ENCODE data around the gene MRPL49.
"Not testable (repeated sequence)": the region's sequence is repeated elsewhere in the genome, so short reads cannot be mapped to it uniquely, and the experiment has no call there.

Gene MRPL49

GRCh38 chr11:65117206-65118096 is 4.7 kb upstream of the MRPL49 start, which contains the start of gene ZNHIT2:
Gene ZNHIT2 (minus strand): TSS chr11:65117701. CDS start chr11:65117653, 48 bp downstream.
- DNase-seq (ENCODE audit: low read depth in 2 of 2): peak; percentile 100

- no peak for DNase-seq (ENCODE audit: low read depth in 2 of 2)
Measured at GRCh38 chr11:65118097-65118837, 3.9 kb upstream of the MRPL49 start.

DNA sequence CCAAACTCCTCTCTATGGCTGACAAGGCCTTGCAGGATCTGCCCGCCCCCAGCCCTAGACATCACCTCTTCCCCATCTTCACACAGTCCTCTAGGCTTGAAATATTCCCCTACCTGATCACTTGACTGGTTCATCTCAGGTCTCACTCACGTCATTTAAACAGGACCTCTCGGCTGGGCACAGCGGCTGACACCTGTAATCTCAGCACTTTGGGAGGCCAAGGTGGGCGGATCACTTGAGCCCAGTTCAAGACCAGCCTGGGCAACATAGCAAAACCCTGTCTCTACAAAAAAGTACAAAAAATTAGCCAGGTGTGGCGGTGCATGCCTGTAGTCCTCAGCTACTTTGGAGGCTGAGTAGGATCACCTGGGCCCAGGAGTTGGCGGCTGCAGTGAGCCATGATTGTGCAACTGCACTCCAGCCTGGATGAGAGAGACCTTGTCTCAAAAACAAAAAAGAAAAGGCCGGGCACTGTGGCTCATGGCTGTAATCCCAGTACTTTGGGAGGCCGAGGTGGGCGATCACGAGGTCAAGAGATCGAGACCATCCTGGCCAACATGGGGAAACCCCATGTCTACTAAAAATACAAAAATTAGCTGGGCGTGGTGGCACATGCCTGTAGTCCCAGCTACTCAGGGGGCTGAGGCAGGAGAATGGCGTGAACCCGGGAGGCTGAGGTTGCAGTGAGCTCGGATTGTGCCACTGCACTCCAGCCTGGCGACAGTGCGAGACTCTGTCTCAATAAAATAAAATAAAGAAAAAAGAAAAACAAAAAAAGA is 3.0 kb upstream of the MRPL49 start:
- not testable (repeated sequence) for DNase-seq (ENCODE audit: low read depth in 2 of 2)

- no peak for DNase-seq (ENCODE audit: low read depth in 2 of 2)
Measured at GRCh38 chr11:65119670-65119995, 2.5 kb upstream of the MRPL49 start.

DNA sequence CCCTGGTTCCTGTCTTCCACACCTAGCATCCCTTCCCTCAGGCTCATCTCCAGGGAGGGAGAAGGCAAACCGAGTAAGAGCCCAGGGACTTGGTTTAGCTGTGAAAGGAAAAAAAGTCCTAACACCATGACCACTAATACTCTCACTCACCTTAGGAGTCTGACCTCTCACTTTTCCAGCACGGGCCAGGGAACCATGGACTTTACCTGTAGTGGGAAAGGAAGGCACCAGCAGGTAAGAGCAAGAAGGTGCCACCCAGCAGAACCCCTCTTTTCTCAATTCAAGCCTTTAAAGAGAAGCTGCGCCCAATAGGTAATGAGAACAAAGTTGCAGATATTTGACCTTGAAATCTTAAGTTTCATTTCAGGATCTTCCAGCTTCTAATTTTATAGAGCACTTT is 1.3 kb upstream of the MRPL49 start:
- no peak for DNase-seq (ENCODE audit: low read depth in 2 of 2)

DNA sequence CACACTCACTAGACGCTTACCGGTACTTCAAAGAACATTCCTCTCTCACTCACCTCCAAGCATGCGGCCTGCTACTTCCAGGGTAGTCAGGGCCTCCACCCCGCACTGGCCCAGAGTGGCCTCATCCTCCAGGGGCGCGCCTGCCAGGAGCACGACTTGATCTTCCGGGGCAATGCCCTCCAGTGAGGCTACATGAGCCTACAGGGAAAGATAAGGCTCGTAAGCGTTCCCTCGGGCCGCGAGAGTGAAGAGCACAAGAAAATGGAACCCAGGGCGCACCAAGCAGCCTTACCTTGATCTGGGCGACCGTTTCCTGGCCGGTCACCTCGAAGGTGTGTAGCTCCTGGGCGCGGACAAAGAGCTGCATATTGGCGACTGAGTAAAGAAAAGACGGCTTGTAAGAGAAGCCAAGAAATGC is 665 bp upstream of the MRPL49 start:
- DNase-seq (ENCODE audit: low read depth in 2 of 2): no peak

GRCh38 chr11:65124480-65125196 is 2.5 kb downstream of the MRPL49 start:
- no peak for DNase-seq (ENCODE audit: low read depth in 2 of 2)

GRCh38 chr11:65125197-65126056 is 3.3 kb downstream of the MRPL49 start:
- DNase-seq (ENCODE audit: low read depth in 2 of 2): no peak

DNA sequence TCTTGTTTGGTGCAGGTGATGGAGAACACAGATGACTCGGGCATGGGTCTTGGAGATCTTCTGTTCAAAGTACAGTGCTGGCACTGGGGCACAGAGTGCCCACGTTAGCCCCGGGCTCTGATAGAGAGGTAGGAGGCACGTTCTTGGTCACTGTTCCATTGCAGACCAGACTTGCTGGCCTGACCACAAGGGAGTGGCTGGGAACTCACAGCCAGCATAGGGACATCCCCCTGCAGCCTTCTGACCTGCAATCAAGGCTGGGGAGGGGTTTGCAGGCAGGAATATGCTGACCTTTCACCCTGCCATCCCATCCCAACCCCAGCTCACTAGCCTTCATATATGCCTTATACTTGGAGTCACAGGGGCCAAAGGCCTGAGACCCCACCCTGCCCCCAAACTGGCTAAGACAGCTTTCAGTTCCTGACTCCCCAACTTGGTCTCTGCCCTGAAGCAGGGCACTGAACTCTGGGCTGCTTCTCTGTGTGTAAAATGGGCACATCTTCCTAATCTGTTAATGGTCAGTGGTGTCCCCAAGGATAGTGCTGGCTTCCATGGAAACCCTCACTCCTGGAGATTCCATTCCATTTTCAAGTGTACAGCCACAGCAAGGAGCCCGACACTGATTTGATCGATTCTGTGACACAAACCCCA is 4.6 kb downstream of the MRPL49 start:
- no peak for DNase-seq (ENCODE audit: low read depth in 2 of 2)

DNA sequence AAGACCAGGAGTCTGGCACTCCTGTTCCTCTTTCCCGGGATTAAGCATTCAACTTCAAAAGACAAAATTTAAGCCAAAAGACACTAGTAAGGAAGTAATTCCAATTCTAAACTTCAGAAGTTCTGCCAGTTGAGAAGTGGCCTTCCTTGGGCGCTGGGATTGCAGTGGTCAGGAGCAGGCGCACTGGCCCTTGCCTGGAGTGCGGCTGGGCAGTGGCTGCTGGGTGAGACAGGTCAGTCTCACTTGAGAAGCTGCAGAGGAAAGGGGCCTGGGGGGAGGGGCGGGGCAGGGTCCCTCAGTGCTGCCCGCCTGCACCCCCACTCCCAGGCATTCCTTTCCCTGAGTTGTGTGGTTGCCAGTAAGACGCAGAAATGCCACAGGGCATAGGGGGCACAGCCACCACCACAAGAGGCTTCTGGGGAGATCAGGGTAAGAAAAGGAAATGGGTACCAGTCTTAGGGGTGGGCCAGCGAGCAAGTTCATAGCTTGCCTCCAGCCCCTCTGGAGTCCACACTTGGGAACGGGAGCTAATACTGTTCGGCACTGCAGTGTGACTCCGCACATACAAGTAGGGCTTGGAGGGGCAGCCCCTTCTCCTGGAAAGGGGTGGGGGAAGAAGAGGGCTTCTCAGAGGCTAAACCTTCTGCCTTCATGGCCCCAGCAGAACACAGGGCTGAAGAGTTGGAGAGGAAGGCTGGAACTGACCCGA is 5.5 kb downstream of the MRPL49 start:
- DNase-seq (ENCODE audit: low read depth in 2 of 2): no peak

- no peak for DNase-seq (ENCODE audit: low read depth in 2 of 2)
Measured at GRCh38 chr11:65128182-65129145, 6.3 kb downstream of the MRPL49 start.

- no peak for DNase-seq (ENCODE audit: low read depth in 2 of 2)
Measured at GRCh38 chr11:65129649-65130441, 7.7 kb downstream of the MRPL49 start.

DNA sequence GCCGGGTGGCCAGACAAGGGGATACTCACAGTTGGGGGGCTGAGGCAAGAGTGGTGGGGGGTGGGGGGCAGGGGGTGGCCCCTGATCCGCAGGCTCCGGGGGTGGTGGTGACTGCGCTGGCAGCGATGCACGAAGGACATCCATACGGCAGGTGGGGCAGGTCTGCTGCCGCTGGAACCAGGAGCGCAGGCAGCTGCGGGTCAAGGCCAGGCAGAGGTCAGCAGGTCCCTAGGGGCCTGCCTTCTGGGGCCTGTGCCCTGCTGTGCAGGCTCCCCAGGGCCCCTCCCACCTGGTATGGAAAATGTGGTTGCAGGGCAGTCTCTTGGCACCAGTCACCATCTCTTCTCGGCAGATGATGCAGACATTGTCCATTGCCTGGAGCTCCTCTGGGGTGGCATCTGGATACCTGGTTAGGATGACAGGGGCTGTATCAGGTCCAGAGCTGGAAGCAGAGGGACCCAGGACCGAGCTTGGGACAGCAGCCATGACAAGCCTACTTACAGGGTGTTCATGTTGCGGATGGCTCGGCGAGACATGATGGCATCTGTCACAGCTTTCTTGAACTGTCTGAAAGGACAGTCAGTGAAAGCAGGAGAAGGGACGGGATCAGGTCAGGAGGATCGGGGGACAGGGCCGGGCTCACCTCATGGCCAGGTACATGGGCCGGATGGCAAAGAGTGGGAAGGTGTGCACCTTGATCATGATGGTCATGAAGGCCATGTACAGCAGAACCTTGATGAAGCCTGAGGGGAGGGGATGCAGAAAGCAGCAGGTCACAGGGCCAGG is 8.7 kb downstream of the MRPL49 start:
- DNase-seq (ENCODE audit: low read depth in 2 of 2): no peak

DNA sequence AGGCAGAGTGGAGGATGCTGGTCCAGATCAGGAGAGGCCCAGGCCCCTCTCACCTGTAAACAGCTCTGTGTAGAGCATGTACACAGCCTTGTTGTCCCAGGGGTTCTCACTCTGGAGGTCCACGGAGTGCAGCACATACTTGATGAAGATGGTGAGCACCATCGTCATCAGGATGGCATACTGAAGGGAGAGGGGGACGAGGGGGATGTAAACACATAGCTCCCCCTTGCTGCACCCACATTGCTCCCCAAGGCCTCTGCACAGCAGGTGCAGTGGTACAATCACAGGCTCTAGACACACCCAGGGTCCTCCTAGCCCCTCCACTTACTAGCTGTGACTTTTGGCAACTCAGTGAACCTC is 9.3 kb downstream of the MRPL49 start:
- DNase-seq (ENCODE audit: low read depth in 2 of 2): no peak

GRCh38 chr11:65131895-65132237 is 9.7 kb downstream of the MRPL49 start:
- DNase-seq (ENCODE audit: low read depth in 2 of 2): no peak

- DNase-seq (ENCODE audit: low read depth in 2 of 2): no peak
Measured at GRCh38 chr11:65132238-65132987, 10.3 kb downstream of the MRPL49 start.
